Stimulated activated CD8-positive, alpha-beta memory T cell treated with anti-CD3 and anti-CD28 coated beads, Interleukin-7, amount 100 ng/mL, for 4 hours (primary cell): ENCODE data around the gene SLC35D2.
A peak's percentile ranks its signal among the peaks of the same experiment; 100 is the strongest.

Source experiments
- DNase-seq, 2 donors: peaks; one replicate each; pipeline ENCODE4 v3.0.0-alpha.2; 2020; ENCODE audit warnings: low read depth in 2 of 2

The SLC35D2 gene

DNA sequence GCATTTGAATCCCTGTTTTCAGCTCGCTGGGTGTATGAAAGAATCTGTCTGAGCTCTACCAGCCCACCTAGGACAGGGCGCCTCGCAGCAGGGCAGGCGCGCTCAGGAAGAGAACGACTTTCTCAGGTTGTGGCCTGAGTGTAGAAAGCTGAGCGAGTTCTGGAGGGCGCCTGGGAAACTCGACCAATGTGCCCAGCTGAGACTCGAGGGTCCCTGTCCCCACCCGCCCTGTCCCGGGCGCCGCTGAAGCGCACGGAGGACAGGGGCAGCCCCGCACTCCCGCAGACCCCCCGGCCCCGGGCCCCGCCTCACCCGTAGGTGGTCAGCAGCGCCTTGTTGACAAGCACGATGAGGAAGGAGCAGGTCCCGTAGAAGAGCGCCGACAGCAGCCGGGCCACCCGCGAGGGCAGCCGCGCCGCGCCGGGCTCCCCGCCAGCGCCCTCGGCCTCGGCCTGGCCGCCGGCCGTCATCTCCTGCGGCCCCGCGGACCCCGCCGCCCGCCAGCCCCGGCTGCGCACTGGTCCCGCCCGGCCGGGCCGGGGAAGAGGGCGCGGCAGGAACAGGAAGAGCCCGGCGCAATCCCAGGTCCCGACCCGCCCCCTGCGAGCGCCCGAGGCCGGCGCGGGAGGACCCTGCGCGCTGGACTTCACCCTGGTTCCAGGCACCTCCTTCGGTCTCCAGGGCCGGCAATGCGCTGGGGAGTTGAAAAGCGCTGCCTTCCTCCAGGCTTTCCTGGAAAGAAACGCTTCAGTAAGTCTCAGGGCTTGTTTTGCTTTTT is at the start of gene SLC35D2:
Gene SLC35D2 (minus strand): TSS at position 547 of the 778 bp plus-strand sequence. CDS start 77 bp downstream, at position 470.
- no peak for DNase-seq

- no peak for DNase-seq
Measured at GRCh38 chr9:96430377-96430776, 46.9 kb upstream of the SLC35D2 start.

- DNase-seq, result no peak
Measured at GRCh38 chr9:96429732-96430131, 46.2 kb upstream of the SLC35D2 start.

GRCh38 chr9:96425500-96426169 is 42.1 kb upstream of the SLC35D2 start:
- DNase-seq, result no peak

- DNase-seq, result no peak
Measured at GRCh38 chr9:96423985-96424336, 40.5 kb upstream of the SLC35D2 start.

DNA sequence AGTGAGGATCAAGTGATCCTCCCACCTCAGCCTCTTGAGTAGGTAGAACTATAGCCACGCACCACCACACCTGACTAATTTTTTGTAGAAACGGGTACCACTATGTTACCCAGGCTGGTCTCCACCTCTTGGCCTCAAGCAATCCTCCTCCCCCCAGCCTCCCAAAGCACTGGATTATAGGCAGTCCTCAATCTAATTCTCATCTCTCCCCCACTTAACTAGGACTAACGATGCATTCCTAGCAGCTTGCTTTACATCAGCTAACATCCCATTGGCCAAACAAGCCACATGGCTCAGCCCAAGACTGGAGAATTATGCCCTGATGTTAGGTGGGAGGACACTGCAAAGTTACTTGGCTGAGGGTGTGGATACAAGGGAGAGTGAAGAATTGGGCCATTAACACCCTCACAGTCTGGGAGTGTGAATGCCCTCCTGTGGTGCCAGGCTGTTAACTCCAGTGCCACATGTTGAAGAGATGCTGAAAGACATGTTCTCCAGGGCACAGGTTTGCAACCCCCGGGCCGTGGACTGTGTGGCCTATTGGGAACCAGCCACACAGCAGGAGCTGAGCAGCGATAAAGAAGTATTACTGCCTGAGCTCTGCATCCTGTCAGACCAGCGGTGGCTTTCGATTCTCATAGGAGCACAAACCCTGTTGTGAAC is 39.9 kb upstream of the SLC35D2 start:
- DNase-seq, result no peak

DNA sequence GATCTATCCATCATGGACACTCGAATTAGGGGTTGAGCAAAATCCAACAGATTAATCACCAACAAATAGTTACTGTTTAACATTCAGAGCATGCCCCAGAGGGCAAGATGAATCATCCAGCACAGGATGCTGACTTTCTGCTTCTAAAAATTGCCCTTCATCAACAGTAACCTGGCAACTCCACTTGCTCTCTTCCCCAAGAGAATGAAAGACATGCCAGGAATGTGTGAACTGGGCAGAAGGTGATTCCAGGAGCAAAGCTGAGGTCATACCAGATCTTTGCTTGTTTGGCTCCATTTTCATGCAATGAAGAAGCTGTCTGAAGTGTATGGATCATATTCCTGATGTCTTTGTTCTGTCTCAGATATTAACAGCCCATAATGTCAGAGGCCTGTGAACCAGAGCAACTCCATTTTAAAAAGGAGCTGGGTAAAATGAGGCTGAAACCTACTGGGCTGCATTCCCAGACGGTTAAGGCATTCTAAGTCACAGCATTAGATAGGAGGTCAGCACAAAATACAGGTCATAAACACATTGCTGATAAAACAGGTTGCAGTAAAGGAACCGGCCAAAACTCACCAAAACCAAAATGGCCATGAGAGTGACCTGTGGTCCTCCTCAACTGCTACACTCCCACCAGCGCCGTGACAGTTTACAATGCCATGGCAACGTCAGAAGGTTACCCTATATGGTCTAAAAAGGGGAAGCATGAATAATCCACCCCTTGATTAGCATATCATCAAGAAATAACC is 37.1 kb upstream of the SLC35D2 start:
- DNase-seq, result no peak

DNA sequence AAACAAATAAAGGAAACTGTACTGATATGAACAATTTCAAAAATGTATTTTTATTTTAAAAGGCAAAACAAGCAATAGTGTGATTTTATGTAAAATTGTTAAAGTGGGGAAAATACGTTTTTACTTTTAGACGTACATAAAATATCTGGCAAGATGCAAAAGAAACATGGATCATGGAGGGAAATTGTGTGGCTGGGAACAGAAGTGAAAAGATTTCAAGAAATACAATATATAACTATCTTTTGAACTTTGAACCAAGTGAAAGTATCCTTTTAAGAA is 36.1 kb upstream of the SLC35D2 start:
- DNase-seq, result no peak

GRCh38 chr9:96418920-96419690 is 35.6 kb upstream of the SLC35D2 start:
- DNase-seq, result peak in 1 of 2 donors; percentile 43

DNA sequence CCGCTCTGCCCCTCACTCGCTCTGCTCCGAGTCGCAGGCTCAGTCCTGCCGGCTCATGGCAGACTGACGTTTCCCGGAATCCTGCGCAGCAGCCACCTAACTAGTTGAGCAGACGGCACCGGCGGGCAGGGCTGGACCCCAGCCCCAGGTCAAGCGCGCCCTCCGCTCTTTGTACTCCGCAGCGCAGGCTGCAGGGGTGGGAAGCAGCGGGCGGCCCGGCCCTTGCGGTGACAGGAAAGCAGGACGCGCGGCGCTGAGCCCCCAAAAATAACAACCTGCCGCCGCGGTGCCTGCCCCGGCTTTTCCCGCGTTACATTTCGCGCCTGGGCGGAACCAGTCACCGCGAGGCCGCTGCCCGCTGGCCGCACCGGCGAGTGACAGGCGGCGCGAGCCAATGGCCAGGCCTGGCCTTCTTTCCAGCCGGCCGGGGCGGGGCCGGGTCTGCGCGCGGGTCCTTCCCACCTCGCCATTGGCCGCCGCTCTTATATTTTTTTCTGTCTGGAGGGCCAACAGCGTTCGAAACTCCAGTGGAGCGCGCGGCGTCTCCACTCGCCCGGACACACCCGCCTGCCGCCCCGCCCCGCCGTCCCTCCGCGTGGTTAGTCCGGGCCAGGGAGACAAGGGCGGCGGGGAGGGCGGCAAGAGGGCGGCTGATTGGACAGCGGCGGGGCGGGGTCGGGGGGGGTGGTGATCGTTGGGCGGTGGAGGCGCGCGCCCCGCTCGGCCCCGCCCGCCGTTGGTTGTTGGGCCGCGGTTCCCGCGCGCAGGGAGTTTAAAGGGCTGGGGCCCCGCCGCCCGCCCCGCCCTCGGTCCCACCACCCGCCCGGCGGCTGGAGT is 34.8 kb upstream of the SLC35D2 start, which contains the start of gene ZNF367:
Gene ZNF367 (minus strand): TSS at position 288 of the 837 bp plus-strand sequence. CDS start 338 bp downstream, outside the sequence.
- peak; percentile 80 to 91 for DNase-seq

DNA sequence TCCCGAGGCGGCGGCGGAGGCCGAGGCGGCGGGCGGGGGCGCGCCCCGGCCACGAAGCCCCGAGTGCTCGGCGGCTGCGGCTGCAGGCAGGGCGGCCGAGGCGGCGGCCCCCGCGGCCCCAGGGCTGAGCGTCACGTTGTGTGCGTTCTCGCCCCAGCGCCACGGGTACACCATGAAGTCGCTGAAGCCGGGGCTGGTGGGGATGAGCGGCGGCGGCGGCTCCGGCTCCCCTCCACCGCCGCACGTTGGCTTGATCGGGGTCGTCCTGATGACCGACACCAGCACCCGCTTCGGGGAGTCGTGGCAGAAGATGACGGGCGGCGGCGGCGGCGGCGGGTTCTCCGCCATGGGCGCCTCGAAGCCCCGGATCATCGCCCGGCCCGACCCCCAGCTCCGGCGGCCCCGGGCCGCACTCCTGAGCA is 34.2 kb upstream of the SLC35D2 start:
- no peak for DNase-seq

DNA sequence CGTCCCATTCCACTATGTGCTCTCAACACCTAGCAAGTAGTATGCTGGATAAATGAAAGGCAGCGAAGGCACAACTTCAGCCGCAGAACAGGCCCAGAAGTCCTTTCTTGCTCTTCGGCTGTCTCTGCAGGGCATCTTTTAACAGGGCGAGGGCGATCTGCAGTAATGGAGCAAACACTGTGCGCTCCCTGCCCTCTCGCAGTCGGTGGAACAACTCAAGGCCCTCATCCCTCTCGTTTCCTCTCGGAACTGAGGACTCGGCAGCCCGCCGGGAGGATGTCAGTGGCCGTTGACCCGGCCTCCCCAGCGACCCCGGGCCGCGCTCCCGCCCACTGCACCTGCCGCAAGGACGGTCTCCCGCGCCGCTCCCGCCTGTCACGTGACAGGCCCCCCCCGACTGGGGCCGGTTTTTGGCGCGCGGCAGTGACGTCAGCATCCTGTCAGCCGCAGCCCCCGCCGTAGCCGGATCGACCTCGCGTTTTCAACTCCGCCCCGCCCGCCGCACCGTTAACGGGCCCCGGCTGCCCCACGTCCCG is 33.6 kb upstream of the SLC35D2 start:
- DNase-seq, result peak; percentile 86 to 90

DNA sequence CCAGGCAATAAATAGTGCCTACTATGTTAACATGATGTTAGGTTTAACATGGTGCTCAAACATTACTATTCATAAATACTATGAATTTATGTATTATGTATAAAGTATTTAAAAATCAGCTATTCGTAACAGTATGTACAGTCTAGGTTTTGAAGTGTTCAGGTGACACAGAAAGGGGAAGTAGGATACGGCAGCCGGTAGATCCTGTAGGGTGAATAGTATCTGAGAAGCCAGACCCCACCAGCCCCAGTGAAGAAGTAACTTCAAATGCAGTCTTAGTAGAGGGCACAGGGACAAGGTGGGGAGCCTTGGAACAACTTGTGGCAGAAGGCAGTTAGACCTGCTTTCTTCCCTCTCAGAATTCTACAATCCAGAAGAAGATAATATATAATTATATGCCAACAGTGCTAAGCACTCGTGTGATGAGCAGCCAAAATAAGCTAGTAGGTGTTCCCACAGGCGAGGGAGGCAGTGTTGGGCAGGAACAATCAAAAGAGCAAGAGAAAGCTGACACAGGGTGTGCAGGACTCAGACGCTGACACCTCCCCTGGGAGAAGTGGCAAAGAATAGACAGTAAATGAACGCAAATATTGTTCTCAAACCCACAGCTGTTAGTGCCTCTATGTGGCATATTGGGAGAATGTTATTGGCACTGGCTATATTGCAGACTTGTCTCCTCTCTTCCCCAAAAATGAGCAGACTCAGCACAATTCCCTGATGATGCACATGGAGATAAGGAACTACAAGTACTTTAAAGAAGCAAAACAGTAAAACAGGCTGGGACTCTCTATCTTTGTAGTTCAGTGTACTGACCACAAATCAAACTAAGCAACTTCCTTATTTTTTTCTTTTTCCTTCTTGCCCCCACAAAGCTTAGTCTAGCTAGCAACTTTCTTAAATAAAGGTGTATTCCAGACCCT is 30.1 kb upstream of the SLC35D2 start:
- no peak for DNase-seq

DNA sequence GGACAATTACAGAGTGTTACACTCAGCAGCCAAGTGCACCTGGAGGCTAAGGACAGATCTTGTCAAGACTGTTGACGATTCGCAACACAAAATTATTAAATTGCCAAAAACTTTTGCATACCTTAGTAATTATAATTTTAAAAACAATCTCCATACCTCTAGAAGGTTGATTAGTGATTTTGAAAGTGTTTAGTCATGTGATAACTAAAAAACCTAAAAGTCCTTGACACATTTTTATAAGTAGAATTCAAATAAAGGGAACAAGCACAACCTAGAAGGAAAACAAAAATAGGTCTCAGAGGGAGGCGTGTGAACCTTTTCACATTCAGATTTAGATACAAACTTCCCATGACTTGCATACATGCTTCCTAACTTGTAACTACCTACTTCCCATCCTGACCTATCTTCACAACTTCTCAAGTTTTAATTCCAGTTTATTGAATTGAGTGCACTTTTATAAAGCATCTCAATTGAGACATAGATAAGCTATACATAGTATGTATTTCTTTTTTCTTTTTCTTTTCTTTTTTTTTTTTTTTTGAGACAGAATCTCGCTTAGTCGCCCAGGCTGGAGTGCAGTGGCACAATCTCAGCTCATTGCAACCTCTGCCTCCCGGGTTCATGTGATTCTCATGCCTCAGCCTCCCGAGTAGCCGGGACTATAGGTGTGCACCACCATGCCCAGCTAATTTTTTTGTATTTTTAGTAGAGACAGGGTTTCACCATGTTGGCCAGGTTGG is 28.8 kb upstream of the SLC35D2 start:
- DNase-seq, result no peak

DNA sequence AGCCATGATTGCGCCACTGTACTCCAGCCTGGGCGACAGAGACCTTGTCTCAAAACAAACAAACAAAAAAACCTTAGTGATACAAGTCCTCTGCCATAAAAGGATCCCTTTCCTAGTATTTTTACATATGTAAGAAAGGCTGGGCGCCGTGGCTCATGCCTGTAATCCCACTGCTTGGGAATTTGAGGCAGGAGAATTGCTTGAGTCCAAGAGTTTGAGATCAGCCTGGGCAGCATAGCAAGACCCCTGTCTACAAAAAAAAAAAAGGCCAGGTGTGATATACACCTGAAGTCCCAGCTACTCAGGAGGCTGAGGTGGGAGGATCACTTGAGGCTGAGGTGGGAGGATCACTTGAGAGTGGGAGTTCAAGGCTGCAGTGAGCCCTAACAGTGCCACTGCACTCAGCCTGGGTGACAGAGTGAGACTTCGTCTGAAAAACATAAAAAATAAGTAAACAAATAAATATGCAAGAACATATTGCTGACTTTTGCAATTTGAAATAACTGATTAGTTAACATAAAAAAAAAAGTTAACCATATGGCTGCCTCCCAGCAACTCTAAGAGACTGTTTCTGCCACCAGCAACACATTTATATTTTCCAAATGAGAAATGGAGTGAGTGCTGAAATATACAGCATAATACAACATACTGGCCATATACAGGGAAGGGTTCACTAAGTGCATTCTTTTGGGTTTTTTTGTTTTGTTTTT is 27.8 kb upstream of the SLC35D2 start:
- DNase-seq, result no peak

GRCh38 chr9:96408409-96409280 is 25.1 kb upstream of the SLC35D2 start:
- no peak for DNase-seq
